Uterus (tissue), 4 donors: ENCODE results near the gene CEP104. TPM values are rescaled to one million over a fixed set of nuclear protein-coding genes. Genes with fewer than 3 reads are reported as not detected.
"Not testable (repeated sequence)": the region's sequence is repeated elsewhere in the genome, so short reads cannot be mapped to it uniquely, and the experiment has no call there.

Source experiments
- DNase-seq, 2 donors: peaks; one replicate each; pipeline ENCODE4 v3.0.0-alpha.2; 2019 to 2020
- H3K27ac ChIP-seq, 2 donors: fragments of 200-600 bp; sonication (generic); 1 replicate in 1 of 2; 2 replicates in 1 of 2; pipeline ENCODE4 v1.5.1; 2016 to 2018
- H3K27me3 ChIP-seq, 2 donors: fragments of 200-600 bp; sonication (generic); one replicate each; pipeline ENCODE4 v1.5.1; 2018 to 2019; ENCODE audit warnings: control low read depth in 1 of 2
- H3K36me3 ChIP-seq, 2 donors: fragments of 200-600 bp; sonication (generic); one replicate each; pipeline ENCODE4 v1.5.1; 2019; ENCODE audit warnings: control low read depth in 1 of 2
- H3K4me1 ChIP-seq, 2 donors: fragments of 200-600 bp; sonication (generic); one replicate each; pipeline ENCODE4 v1.5.1; 2018 to 2019; ENCODE audit warnings: control low read depth in 1 of 2
- H3K4me3 ChIP-seq, 2 donors: fragments of 200-600 bp; sonication (generic); 1 replicate in 1 of 2; 2 replicates in 1 of 2; pipeline ENCODE4 v1.5.1; 2018 to 2019; ENCODE audit warnings: mild to moderate bottlenecking in 1 of 2
- H3K9me3 ChIP-seq, 2 donors: fragments of 200-600 bp; sonication (generic); one replicate each; pipeline ENCODE4 v1.5.1; 2019; ENCODE audit warnings: control low read depth in 1 of 2
- POLR2A ChIP-seq, 2 donors: fragments of 450-650 bp; IDR thresholded peaks; one replicate each; pipeline ENCODE4 v1.6.1; 2016; ENCODE audit warnings: antibody characterized with exemption in 2 of 2, mild to moderate bottlenecking in 1 of 2, moderate library complexity in 1 of 2
- intact Hi-C: fragments of 100-400 bp; cut with DNase I; formaldehyde crosslinking; loops from one replicate; pipeline ENCODE4 v1.15.1; 2023; ENCODE audit warnings: low total_unique reads
- total RNA-seq, 4 donors: library from RNA; depleted of rRNA in 3 of 4; stranded (reverse); fragments of >200 nt in 3 of 4; gene quantifications; one replicate each; pipeline versions ENCODE4 v1.1.0 to v1.2.4, GENCODE V29; 2014 to 2023
- TF ChIP-seq, protein P1 (sequence below), 4 experiments: fragments of 200-600 bp in 2 of 4; fragments of 450-650 bp in 2 of 4; sonication (generic) in 2 of 4; IDR thresholded peaks; one replicate each; pipeline ENCODE4 v1.5.1; 2016 to 2019; ENCODE audit warnings: antibody characterized with exemption in 4 of 4, mild to moderate bottlenecking in 2 of 4, moderate library complexity in 1 of 4
- donor health status: DM: yes; HTN: yes; CAD: no.

The CEP104 gene
- total RNA-seq, 4 donors from 2014 or later, result 10.5 to 43.2 (median 22.1) TPM

DNA sequence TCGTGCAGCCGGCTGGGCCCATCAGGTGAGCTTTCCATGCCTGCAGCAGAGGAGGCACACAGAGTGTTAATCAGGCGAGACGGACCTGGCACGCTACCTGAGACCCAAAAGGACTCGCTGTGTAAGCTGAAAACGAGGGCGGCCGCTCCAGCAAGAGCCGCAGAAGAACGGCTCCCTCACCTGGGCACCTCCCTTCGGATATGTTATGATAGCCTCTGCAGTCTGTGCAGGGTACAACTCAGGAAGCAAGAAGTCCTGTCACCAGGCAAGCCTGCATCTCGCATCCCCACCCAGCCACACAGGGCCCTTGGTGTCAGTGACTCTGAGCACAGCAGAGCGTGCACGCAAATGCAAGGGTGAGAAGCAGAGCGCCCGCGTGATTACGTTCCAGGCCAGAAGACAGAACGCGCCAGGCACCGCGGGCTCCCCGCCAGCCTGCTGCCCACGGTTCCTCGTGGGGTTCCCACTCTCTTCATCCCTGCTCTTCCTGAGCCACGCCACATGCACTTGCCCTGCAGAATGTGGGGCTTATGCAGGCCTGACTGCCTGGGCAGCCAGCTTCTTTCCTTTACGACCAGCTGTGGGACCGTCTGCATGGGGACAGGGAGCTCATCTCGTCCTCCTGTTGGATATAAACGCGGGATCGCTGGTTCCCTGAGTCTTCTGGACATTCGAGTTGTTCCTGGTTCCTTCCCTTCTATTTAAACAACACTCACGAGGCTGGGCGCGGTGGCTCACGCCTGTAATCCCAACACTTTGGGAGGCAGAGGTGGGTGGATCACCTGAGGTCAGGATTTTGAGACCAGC lies 40.5 kb downstream of the CEP104 start:
- H3K4me1 ChIP-seq, result no peaks in the 10 kb centered on the region
- intact Hi-C loops, result no loop called here
- H3K9me3 ChIP-seq, result no peaks in the 10 kb centered on the region
- no peak for DNase-seq
- TF ChIP-seq, protein P1, sequence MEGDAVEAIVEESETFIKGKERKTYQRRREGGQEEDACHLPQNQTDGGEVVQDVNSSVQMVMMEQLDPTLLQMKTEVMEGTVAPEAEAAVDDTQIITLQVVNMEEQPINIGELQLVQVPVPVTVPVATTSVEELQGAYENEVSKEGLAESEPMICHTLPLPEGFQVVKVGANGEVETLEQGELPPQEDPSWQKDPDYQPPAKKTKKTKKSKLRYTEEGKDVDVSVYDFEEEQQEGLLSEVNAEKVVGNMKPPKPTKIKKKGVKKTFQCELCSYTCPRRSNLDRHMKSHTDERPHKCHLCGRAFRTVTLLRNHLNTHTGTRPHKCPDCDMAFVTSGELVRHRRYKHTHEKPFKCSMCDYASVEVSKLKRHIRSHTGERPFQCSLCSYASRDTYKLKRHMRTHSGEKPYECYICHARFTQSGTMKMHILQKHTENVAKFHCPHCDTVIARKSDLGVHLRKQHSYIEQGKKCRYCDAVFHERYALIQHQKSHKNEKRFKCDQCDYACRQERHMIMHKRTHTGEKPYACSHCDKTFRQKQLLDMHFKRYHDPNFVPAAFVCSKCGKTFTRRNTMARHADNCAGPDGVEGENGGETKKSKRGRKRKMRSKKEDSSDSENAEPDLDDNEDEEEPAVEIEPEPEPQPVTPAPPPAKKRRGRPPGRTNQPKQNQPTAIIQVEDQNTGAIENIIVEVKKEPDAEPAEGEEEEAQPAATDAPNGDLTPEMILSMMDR (IDR thresholded peaks at IDR 0.05), result no peak
- TF ChIP-seq POLR2A (IDR thresholded peaks at IDR 0.05), result no peak
- H3K36me3 ChIP-seq, result no peaks in the 10 kb centered on the region
- no peak overlapping the region for H3K27ac ChIP-seq
- no peak overlapping the region for H3K4me3 ChIP-seq
- no peaks in the 10 kb centered on the region for H3K27me3 ChIP-seq

DNA sequence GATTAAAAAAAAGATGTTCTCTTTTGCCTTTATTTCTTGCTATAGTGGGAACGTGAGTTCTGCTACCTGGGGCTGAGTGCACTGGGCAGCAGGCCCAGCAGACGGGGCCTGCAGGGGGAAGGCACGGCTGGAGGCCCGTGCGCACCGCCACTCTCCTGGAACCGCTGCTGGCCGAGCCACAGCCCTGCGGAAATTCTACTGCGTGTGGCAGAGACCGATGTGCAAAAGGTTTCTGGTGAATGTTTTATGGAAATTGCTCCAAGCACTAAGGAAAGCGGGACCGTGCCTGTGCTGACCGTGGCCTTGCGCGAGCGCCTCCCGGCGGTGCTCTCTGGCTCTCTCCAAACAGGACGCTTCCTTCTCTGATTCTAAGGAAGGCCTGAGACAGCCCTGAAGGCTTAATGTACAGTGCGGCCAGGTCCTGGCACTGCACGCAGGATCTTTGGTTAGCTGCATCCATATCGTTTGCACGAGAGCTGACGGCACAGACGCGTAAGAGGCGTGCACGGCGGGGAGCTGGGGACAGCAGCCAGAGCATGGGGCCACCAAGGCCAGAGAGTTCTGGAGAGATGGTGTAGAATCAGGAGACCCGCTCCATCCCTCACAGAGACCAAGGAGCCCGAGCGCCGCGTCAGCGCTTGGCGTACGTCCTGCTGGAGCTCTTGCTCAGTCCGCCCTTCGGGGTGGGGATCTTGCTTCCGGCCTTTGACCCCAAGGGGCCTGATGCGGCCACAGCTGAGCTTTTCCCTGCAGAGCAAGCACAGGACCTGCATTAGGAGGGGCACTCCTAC lies 42.0 kb downstream of the CEP104 start:
- TF ChIP-seq, protein P1 (IDR thresholded peaks at IDR 0.05), result no peak
- no peak for TF ChIP-seq POLR2A (IDR thresholded peaks at IDR 0.05)
- DNase-seq, result no peak
- intact Hi-C loops, result no loop called here

DNA sequence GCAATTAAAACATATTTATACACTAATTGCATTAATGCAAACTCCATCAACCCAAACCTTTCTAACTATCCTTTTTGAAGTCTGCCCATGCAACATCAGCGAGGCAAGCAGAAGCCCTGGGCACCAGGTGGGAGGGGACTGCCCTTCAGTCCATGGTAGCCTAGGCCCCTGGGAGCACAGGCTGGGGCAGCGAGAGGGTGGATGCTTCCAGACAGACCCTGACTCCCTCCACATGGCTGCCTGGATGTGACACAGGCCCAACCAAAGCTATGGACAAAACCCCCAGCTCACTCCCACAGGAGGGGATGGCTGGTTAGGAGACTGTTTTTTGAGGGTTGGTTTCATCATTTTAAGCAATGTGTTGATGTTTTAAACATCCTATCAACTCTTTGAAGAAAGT lies 42.9 kb downstream of the CEP104 start:
- no peak overlapping the region for H3K4me3 ChIP-seq
- no peaks in the 10 kb centered on the region for H3K27me3 ChIP-seq
- H3K4me1 ChIP-seq, result no peaks in the 10 kb centered on the region
- no peak for DNase-seq
- H3K36me3 ChIP-seq, result no peaks in the 10 kb centered on the region
- intact Hi-C loops, result no loop called here
- TF ChIP-seq, protein P1 (IDR thresholded peaks at IDR 0.05), result no peak
- TF ChIP-seq POLR2A (IDR thresholded peaks at IDR 0.05), result no peak
- H3K9me3 ChIP-seq, result no peaks in the 10 kb centered on the region
- no peak overlapping the region for H3K27ac ChIP-seq

More for the DNA sequence above, 42.0 kb downstream of the CEP104 start:
- Histone ChIP-seq H3K4me1 (no peaks in the 10 kb centered on the region), H3K36me3 (no peaks in the 10 kb centered on the region), H3K27ac (no peak overlapping the region), H3K9me3 (no peaks in the 10 kb centered on the region), H3K27me3 (no peaks in the 10 kb centered on the region), H3K4me3 (no peak overlapping the region)

DNA sequence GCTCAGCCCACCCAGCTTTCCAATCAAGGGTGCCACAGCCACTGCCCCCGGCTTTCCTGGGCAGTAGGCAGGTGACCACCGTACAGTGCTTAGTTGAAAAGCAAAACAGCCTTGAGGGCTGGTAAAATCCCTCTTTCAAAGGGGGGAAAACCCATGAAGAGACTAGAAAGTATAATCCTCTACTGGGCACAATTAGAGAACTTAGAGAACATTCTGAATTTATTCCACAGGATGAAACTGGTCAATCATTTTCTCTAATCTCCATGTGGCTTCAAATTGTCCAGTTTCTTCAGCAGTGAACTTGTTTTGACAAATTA lies 45.5 kb downstream of the CEP104 start:
- Histone ChIP-seq H3K36me3 (no peaks in the 10 kb centered on the region), H3K27ac (no peak overlapping the region), H3K4me1 (no peaks in the 10 kb centered on the region), H3K27me3 (no peaks in the 10 kb centered on the region), H3K9me3 (no peaks in the 10 kb centered on the region), H3K4me3 (no peak overlapping the region)
- TF ChIP-seq, protein P1 (IDR thresholded peaks at IDR 0.05), result no peak
- TF ChIP-seq POLR2A (IDR thresholded peaks at IDR 0.05), result no peak
- DNase-seq, result no peak
- intact Hi-C loops, result no loop called here

DNA sequence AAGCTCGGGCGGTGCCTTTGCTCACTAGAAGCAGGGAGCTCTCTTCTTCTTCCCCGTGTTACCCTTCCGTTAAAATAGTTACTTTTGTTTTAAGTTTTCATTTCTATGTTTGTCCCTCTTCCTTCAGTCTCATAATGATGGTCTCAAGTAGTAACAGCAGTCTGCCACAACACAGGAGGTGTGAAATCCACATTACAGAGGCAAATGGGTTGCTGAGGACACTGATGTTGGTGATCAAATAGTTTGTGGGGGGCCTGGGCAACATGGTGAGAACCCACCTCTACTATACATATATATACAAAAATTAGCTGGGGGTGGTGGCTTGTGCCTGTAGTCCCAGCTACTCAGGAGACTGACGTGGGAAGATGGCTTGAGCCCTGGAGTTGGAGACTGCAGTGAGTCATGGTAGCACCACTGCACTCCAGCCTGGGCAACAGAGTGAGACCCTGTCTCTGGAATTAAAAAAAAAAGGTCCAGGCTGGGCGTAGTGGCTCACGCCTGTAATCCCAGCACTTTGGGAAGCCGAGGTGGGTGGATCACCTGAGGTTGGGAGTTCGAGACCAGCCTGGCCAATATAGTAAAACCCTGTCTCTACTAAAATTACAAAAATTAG lies 46.8 kb downstream of the CEP104 start:
- H3K27me3 ChIP-seq, H3K36me3 ChIP-seq, intact Hi-C loops, H3K4me3 ChIP-seq, H3K9me3 ChIP-seq, H3K27ac ChIP-seq, DNase-seq, H3K4me1 ChIP-seq: not testable (repeated sequence)
